H1 (cell line): ENCODE data around the gene NPR1. TPM values are rescaled to one million over a fixed set of nuclear protein-coding genes. Genes with fewer than 3 reads are reported as not detected.
A peak's percentile ranks its signal among the peaks of the same experiment; 100 is the strongest.

Experiments used
- CTCF ChIA-PET: fragments of 300-600 bp; sonication (Branson Sonifier 250); formaldehyde crosslinking; loops from one replicate; lab custom pipeline; 2021; ENCODE audit not compliant: partially characterized antibody; lab: Charles Lee
- POLR2A ChIA-PET: fragments of 300-600 bp; sonication (Branson Sonifier 250); formaldehyde crosslinking; loops from one replicate; lab custom pipeline; 2021; ENCODE audit warnings: inconsistent platforms; ENCODE audit not compliant: partially characterized antibody; lab: Charles Lee
- DNase-seq, 2 experiments: peaks; one replicate each; pipeline versions ENCODE4 v3.0.0 to v3.0.0-alpha.2; 2010 to 2022; ENCODE audit warnings: low spot score in 2 of 2, low read depth in 1 of 2, mixed read lengths in 1 of 2
- FAIRE-seq: peaks from 2 replicates; lab custom pipeline; 2011; peaks lifted over from hg19 to GRCh38; lab: Jason Lieb, UNC
- H2AFZ ChIP-seq: 2 replicates; pipeline ENCODE4 v1.8.1; 2012; ENCODE audit warnings: low read length, inconsistent platforms
- H2AK5ac ChIP-seq: 2 replicates; pipeline ENCODE4 v1.6.1; 2013; ENCODE audit warnings: low read depth, low read length
- H2BK120ac ChIP-seq: replicated peaks from 2 replicates; pipeline ENCODE3; 2013; ENCODE audit warnings: low read depth, low read length, inconsistent platforms
- H2BK12ac ChIP-seq: 2 replicates; pipeline ENCODE4 v1.6.1; 2013; ENCODE audit warnings: low read depth, low read length
- H2BK15ac ChIP-seq: 2 replicates; pipeline ENCODE4 v1.6.1; 2013; ENCODE audit warnings: low read length
- H2BK20ac ChIP-seq: 2 replicates; pipeline ENCODE4 v1.6.1; 2013; ENCODE audit warnings: low read length
- H2BK5ac ChIP-seq: 2 replicates; pipeline ENCODE4 v1.6.1; 2013; ENCODE audit warnings: low read depth, low read length
- H3K14ac ChIP-seq: 2 replicates; pipeline ENCODE4 v1.6.1; 2013; ENCODE audit warnings: inconsistent platforms; ENCODE audit not compliant: insufficient read length
- H3K18ac ChIP-seq: 2 replicates; pipeline ENCODE4 v1.6.1; 2013; ENCODE audit warnings: low read length; ENCODE audit errors: extremely low read depth
- H3K23ac ChIP-seq: 2 replicates; pipeline ENCODE4 v1.6.1; 2013; ENCODE audit warnings: inconsistent platforms; ENCODE audit not compliant: insufficient read length
- H3K23me2 ChIP-seq: 2 replicates; pipeline ENCODE4 v1.6.1; 2013; ENCODE audit warnings: low read depth, low read length
- H3K27ac ChIP-seq: 2 replicates; pipeline ENCODE4 v1.6.1; 2011; ENCODE audit warnings: low read depth, low read length, inconsistent platforms
- H3K27me3 ChIP-seq, 4 experiments: replicated peaks in 1 of 4; 1 replicate in 1 of 4; 2 replicates in 3 of 4; pipeline versions ENCODE4 v1.6.1 to v1.8.1; 2011 to 2013; ENCODE audit warnings: low read length in 3 of 4, mild to moderate bottlenecking in 3 of 4, inconsistent platforms in 2 of 4, mixed read lengths in 2 of 4, moderate library complexity in 1 of 4; ENCODE audit not compliant: control insufficient read depth in 3 of 4, insufficient read depth in 3 of 4; ENCODE audit errors: extremely low read depth in 1 of 4
- H3K36me3 ChIP-seq, 4 experiments: 2 replicates each; pipeline versions ENCODE4 v1.6.1 to v1.8.1; 2011 to 2013; ENCODE audit warnings: mild to moderate bottlenecking in 4 of 4, low read length in 3 of 4, moderate library complexity in 2 of 4, control low read depth in 1 of 4, inconsistent platforms in 1 of 4; ENCODE audit not compliant: insufficient read depth in 4 of 4, control insufficient read depth in 2 of 4
- H3K4ac ChIP-seq: replicated peaks from 2 replicates; pipeline ENCODE3; 2013; ENCODE audit warnings: low read length, low read depth, mixed read lengths, inconsistent platforms; ENCODE audit not compliant: insufficient read length
- H3K4me1 ChIP-seq, 4 experiments: replicated peaks in 1 of 4; 1 replicate in 1 of 4; 2 replicates in 3 of 4; pipeline versions ENCODE4 v1.6.1 to v1.8.1; 2011 to 2013; ENCODE audit warnings: low read length in 3 of 4, inconsistent platforms in 2 of 4, mixed read lengths in 1 of 4; ENCODE audit not compliant: insufficient read depth in 4 of 4, control insufficient read depth in 3 of 4
- H3K4me2 ChIP-seq, 2 experiments: 2 replicates each; pipeline versions ENCODE4 v1.6.1 to v1.8.1; 2011 to 2013; ENCODE audit warnings: low read depth in 2 of 2, low read length in 2 of 2, control low read depth in 1 of 2, inconsistent platforms in 1 of 2, mild to moderate bottlenecking in 1 of 2; ENCODE audit not compliant: insufficient read depth in 1 of 2
- H3K4me3 ChIP-seq, 4 experiments: fragments of 200-600, 300-600 bp in 1 of 4; sonication (generic), shearing (Covaris generic), sonication (Bioruptor Twin) in 1 of 4; 2 replicates each; pipeline versions ENCODE4 v1.5.1 to v1.8.1; 2011 to 2016; ENCODE audit warnings: low read length in 4 of 4, low read depth in 3 of 4, control low read depth in 2 of 4, inconsistent platforms in 2 of 4, mild to moderate bottlenecking in 2 of 4, mixed read lengths in 1 of 4, moderate library complexity in 1 of 4; ENCODE audit not compliant: insufficient read depth in 2 of 4; ENCODE audit errors: extremely low read depth in 1 of 4
- H3K56ac ChIP-seq: replicated peaks from 2 replicates; pipeline ENCODE3; 2013; ENCODE audit warnings: low read depth, mild to moderate bottlenecking, mixed read lengths, low read length, inconsistent platforms; ENCODE audit not compliant: insufficient read length
- H3K79me1 ChIP-seq: 2 replicates; pipeline ENCODE4 v1.6.1; 2013; ENCODE audit warnings: low read depth, low read length, control low read depth
- H3K79me2 ChIP-seq, 2 experiments: 2 replicates each; pipeline versions ENCODE4 v1.6.1 to v1.8.1; 2012 to 2013; ENCODE audit warnings: low read length in 2 of 2, mild to moderate bottlenecking in 2 of 2, inconsistent platforms in 1 of 2; ENCODE audit not compliant: insufficient read depth in 2 of 2, control insufficient read depth in 1 of 2
- H3K9ac ChIP-seq, 4 experiments: replicated peaks in 1 of 4; 1 replicate in 1 of 4; 2 replicates in 3 of 4; pipeline versions ENCODE4 v1.6.1 to v1.8.1; 2011 to 2013; ENCODE audit warnings: low read depth in 3 of 4, low read length in 3 of 4, control low read depth in 2 of 4, mild to moderate bottlenecking in 2 of 4, moderate library complexity in 2 of 4, inconsistent platforms in 1 of 4; ENCODE audit errors: extremely low read depth in 1 of 4
- H3K9me3 ChIP-seq, 2 experiments: 2 replicates each; pipeline versions ENCODE4 v1.6.1 to v1.8.1; 2012 to 2013; ENCODE audit warnings: mild to moderate bottlenecking in 2 of 2, moderate library complexity in 2 of 2, control low read depth in 1 of 2, inconsistent platforms in 1 of 2, low read depth in 1 of 2, low read length in 1 of 2, mixed read lengths in 1 of 2; ENCODE audit not compliant: insufficient read depth in 2 of 2
- H4K20me1 ChIP-seq, 2 experiments: replicated peaks in 1 of 2; 2 replicates each; pipeline versions ENCODE3 to v1.8.1; 2011 to 2013; ENCODE audit warnings: inconsistent platforms in 2 of 2, low read length in 2 of 2, mild to moderate bottlenecking in 1 of 2; ENCODE audit not compliant: insufficient read depth in 2 of 2, control insufficient read depth in 1 of 2
- H4K5ac ChIP-seq: 2 replicates; pipeline ENCODE4 v1.6.1; 2013; ENCODE audit warnings: low read length, low read depth, mixed read lengths, inconsistent platforms; ENCODE audit not compliant: insufficient read length
- H4K8ac ChIP-seq: 2 replicates; pipeline ENCODE4 v1.8.0; 2013; ENCODE audit warnings: mild to moderate bottlenecking, moderate library complexity, low read length, inconsistent platforms; ENCODE audit not compliant: insufficient read depth; ENCODE audit errors: extremely low read depth
- H4K91ac ChIP-seq: replicated peaks from 2 replicates; pipeline ENCODE3; 2013; ENCODE audit warnings: low read length, mixed read lengths, inconsistent platforms; ENCODE audit not compliant: insufficient read length
- CTBP2 ChIP-seq: IDR thresholded peaks from 2 replicates; pipeline ENCODE4 v1.7.0; 2011; ENCODE audit warnings: borderline replicate concordance, mild to moderate bottlenecking, moderate library complexity, mixed read lengths, low read length; ENCODE audit not compliant: insufficient read depth, insufficient read length
- RBBP5 ChIP-seq: IDR thresholded peaks from 2 replicates; pipeline ENCODE4 v1.7.1; 2012; ENCODE audit warnings: low read depth, mild to moderate bottlenecking, inconsistent platforms, low read length, moderate library complexity, borderline replicate concordance
- WGBS, 2 experiments: shearing (Covaris generic) in 1 of 2; methylation state at CpG; one replicate each; pipeline versions ENCODE4 v1.1.6 to v1.1.7; 2013 to 2015; ENCODE audit warnings: low lambda C conversion rate in 2 of 2, mixed read lengths in 2 of 2, inconsistent platforms in 1 of 2, low coverage in 1 of 2, missing lambda C conversion rate in 1 of 2; ENCODE audit not compliant: insufficient replicate concordance in 2 of 2, insufficient coverage in 1 of 2, insufficient read length in 1 of 2; ENCODE audit errors: extremely low coverage in 1 of 2, missing lambda C conversion rate in 1 of 2; 5-methylcytosine and 5-hydroxymethylcytosine counted together
- polyA plus RNA-seq, 7 experiments: library from polyadenylated mRNA; depleted of rRNA in 3 of 7; stranded (reverse) in 5 of 7; unstranded in 2 of 7; fragments of >200 nt in 5 of 7; fragments of 200-250 nt in 2 of 7; gene quantifications; 1 replicate in 5 of 7; 2 replicates in 1 of 7; 4 replicates in 1 of 7; pipeline versions ENCODE4 v1.2.1 to v1.2.3, GENCODE V29; 2011 to 2013; ENCODE audit warnings: missing spikeins in 2 of 7, mixed read lengths in 2 of 7
- total RNA-seq: library from RNA; stranded (reverse); fragmentation: NEBNext Ultra II Directional; extraction: Animal tissue kit (Norgen Biotek cat#: 25700); gene quantifications from 2 replicates; pipeline ENCODE4 v1.2.1, GENCODE V29; 2021

The NPR1 gene
- total and polyA plus RNA-seq, 2 of the 8 experiments (the other 6 are each of a cell fraction or from before 2014, with no cell fraction given) = 11.7 to 13.2 TPM

DNA sequence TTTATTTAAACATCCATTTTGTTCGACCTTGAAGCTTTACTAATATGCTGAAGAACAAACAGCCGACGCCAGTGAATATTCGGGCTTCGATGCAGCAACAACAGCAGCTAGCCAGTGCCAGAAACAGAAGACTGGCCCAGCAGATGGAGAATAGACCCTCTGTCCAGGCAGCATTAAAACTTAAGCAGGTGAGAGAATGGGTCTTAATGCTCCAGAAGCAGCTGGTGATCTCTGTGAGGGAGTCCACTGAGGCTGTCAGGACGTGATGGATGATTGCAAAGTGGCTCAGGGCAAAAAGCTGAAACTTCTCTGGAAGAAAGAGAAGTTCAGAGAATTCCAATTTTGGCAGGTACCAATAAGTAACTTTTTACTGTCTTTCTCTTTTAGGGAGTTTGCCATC is 40.2 kb upstream of the NPR1 start:
- CTCF ChIA-PET = interaction anchor here (0.6 to 5.4 kb wide), 12 partner anchors 10 to 159 kb away, joined by 3 to 28 read pairs (median 3); partner anchors contain the start of genes S100A1 and S100A13
- peaks cover 0 to 47% of the 10 kb centered on the region in 2 experiments; a peak in 3 of 4 replicates for H3K79me2 ChIP-seq

More for the DNA sequence above, 40.2 kb upstream of the NPR1 start:
- H3K9me3 ChIP-seq = no peaks in the 10 kb centered on the region
- H2BK120ac ChIP-seq = no peak overlapping the region
- H3K23ac ChIP-seq = no peak overlapping the region
- no peak overlapping the region for H3K18ac ChIP-seq
- no peak overlapping the region for H3K4ac ChIP-seq
- 85% methylated on average over 6 of the region's 6 CpGs; no CpG with 5 or more reads in 1 of the 2 experiments for WGBS, 2 experiments
- no peak overlapping the region for H3K56ac ChIP-seq
- no peak overlapping the region for H2BK15ac ChIP-seq
- peaks cover 0 to 3% (median 3%) of the 10 kb centered on the region in 4 experiments; a peak in 5 of 7 replicates for H3K4me1 ChIP-seq
- FAIRE-seq (no peak), DNase-seq (no peak)
- H4K8ac ChIP-seq = peak overlapping the region; percentile 18; the same call in 1 of the 2 replicates
- no peak overlapping the region for H3K9ac ChIP-seq
- H2BK20ac ChIP-seq = no peak overlapping the region
- H4K20me1 ChIP-seq = peaks cover 4 to 6% of the 10 kb centered on the region in 2 experiments
- no peak overlapping the region for H4K5ac ChIP-seq
- no peaks in the 10 kb centered on the region for H3K23me2 ChIP-seq
- H2AFZ ChIP-seq = no peak overlapping the region
- H4K91ac ChIP-seq = no peak overlapping the region
- H2BK5ac ChIP-seq = no peak overlapping the region
- peaks cover 50 to 74% (median 67%) of the 10 kb centered on the region in 4 experiments for H3K36me3 ChIP-seq
- H2AK5ac ChIP-seq = no peak overlapping the region
- H2BK12ac ChIP-seq = no peak overlapping the region
- TF ChIP-seq RBBP5 (no peak), CTBP2 (no peak)
- no peaks in the 10 kb centered on the region for H3K79me1 ChIP-seq
- no peak overlapping the region for H3K14ac ChIP-seq
- POLR2A ChIA-PET = interaction anchor here (0.9 to 16.2 kb wide), 6 partner anchors 8 to 138 kb away, joined by 3 to 343 read pairs (median 18); partner anchors contain the start of genes ILF2, S100A1, S100A13 and S100A16
- no peak overlapping the region for H3K4me3 ChIP-seq
- H3K27me3 ChIP-seq = no peaks in the 10 kb centered on the region
- H3K27ac ChIP-seq = no peak overlapping the region
- no peak overlapping the region for H3K4me2 ChIP-seq
